NB4 (cell line): ENCODE data around the gene GPRIN3.

ENCODE experiments used
- DNase-seq: peaks from one replicate; pipeline ENCODE4 v3.0.0; 2010; ENCODE audit warnings: low read depth
- H3K4me3 ChIP-seq: one replicate; pipeline ENCODE4 v1.5.1; 2011; ENCODE audit warnings: mild to moderate bottlenecking, low read depth, low read length, moderate library complexity
- MYC ChIP-seq: IDR thresholded peaks from 2 replicates; pipeline ENCODE4 v1.6.1; 2011; ENCODE audit warnings: low read depth, low read length
- POLR2A ChIP-seq: IDR thresholded peaks from 2 replicates; pipeline ENCODE4 v1.6.1; 2011; ENCODE audit warnings: mild to moderate bottlenecking; ENCODE audit not compliant: insufficient read length; ENCODE audit errors: extremely low read depth
- TF ChIP-seq, protein P1 (sequence below): IDR thresholded peaks from one replicate; pipeline ENCODE4 v1.5.1; 2012; ENCODE audit warnings: low read depth, low read length
- TF ChIP-seq, protein P2 (sequence below): IDR thresholded peaks from 2 replicates; pipeline ENCODE4 v1.6.1; 2011; ENCODE audit warnings: low read depth, low read length

Gene GPRIN3

DNA sequence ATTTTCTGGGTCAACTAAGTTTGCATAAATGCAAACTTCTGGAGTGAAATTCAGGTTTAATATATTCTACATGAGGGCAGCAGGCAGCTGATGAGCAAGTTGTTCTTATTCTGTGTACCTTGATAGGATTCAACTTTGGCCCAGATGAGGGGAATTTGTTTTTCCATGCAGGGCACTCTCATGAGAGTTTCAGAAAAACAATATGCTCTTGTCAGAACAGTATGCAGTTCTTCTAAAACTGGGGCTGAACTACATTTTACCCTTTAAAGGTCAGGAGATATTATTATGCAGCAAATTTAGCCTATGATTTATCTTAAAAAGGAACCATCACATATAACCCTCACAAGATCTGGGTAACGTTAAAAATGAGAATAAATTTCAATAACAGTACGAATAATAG, 19.2 kb downstream of the GPRIN3 start:
- no peak overlapping the region for H3K4me3 ChIP-seq
- DNase-seq: no peak
- TF ChIP-seq, protein P1, sequence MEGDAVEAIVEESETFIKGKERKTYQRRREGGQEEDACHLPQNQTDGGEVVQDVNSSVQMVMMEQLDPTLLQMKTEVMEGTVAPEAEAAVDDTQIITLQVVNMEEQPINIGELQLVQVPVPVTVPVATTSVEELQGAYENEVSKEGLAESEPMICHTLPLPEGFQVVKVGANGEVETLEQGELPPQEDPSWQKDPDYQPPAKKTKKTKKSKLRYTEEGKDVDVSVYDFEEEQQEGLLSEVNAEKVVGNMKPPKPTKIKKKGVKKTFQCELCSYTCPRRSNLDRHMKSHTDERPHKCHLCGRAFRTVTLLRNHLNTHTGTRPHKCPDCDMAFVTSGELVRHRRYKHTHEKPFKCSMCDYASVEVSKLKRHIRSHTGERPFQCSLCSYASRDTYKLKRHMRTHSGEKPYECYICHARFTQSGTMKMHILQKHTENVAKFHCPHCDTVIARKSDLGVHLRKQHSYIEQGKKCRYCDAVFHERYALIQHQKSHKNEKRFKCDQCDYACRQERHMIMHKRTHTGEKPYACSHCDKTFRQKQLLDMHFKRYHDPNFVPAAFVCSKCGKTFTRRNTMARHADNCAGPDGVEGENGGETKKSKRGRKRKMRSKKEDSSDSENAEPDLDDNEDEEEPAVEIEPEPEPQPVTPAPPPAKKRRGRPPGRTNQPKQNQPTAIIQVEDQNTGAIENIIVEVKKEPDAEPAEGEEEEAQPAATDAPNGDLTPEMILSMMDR: no peak
- TF ChIP-seq POLR2A (no peak), MYC (no peak)
- TF ChIP-seq, protein P2, sequence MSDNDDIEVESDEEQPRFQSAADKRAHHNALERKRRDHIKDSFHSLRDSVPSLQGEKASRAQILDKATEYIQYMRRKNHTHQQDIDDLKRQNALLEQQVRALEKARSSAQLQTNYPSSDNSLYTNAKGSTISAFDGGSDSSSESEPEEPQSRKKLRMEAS: no peak

DNA sequence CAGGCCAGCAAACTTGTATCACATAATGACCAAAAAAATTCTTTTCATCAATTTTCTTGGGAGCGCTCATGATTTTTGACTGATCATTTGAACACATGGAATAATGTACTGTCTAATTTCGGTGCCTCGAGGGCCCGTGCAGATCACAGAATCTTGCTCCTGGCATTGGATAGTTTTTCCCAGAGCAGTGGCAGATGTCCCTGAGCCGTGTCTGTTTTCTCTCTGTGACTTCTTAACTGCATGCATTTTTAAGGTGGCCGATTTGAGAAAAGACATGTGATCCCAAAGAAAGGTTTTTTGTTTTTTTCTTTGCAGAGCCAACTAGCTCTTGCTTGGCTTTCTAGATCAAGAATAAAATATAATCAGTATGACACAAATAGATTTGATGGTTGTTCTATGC, 19.7 kb downstream of the GPRIN3 start:
- no peak for DNase-seq

DNA sequence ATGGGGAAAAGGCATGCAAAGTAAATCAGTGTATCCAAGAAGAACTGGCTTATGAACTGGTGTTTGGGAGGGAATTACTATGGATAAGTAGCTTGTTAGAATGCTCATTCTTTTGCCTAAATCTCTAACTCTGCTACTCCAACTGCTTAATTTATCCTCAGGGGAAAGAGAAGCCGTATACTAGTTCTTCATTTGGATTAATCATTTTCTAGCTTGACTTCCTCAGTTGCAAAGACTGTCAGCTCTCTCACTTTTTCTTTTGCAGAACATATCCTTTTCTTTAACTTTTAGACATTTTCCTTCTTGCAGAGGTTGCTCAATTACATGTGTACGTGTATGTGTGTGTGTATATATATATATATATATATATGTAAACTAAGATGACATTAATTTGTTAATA, 21.9 kb downstream of the GPRIN3 start:
- TF ChIP-seq, protein P2: no peak
- TF ChIP-seq MYC (no peak), POLR2A (no peak)
- TF ChIP-seq, protein P1: no peak
- DNase-seq: no peak
- no peak overlapping the region for H3K4me3 ChIP-seq

More for the DNA sequence above, 19.7 kb downstream of the GPRIN3 start:
- TF ChIP-seq, protein P2: no peak
- TF ChIP-seq, protein P1: no peak
- TF ChIP-seq MYC (no peak), POLR2A (no peak)
- H3K4me3 ChIP-seq: no peak overlapping the region

DNA sequence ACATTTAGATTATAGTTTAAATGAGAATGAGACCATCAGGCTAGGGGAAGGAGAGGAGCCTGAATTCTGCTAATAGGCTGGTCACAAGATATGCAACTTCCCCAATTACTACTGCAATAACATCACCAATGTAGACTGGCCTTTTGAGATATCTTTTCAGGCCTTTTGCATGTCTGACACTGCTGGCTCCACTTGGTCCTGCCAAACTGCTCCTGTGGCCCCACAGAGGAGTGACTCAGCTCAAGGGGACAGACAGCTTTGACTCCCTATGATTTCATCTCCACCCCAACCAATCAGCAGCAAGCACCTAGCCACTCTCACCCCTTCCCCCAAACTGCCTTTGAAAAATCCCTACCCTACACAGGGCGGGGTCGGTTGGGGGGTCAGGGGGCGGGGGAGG, 22.8 kb downstream of the GPRIN3 start:
- no peak for DNase-seq
- TF ChIP-seq POLR2A: no peak
- TF ChIP-seq, protein P1: no peak
- TF ChIP-seq MYC: no peak
- TF ChIP-seq, protein P2: no peak
- H3K4me3 ChIP-seq: no peak overlapping the region

DNA sequence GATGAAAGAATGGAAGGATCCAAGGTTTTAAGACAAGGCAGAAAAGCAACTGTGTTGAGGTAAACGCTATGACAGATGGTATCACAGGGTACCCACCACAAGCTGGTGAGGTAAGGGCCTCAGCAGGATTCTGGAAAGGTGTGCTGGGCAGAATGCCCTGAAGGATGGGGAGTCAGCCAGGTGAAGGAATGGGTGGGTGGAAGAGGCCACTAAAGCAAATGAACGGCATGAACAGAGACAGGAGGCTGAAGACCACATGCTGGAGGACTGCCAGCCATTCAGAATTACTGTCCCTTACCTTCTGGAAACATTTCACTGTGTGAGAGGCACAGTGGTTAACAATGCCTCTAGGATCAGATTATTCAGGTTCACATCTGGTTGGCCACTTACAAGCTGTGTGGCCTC, 23.6 kb downstream of the GPRIN3 start:
- no peak for DNase-seq

More for the DNA sequence above, 23.6 kb downstream of the GPRIN3 start:
- TF ChIP-seq POLR2A (no peak), MYC (no peak)
- TF ChIP-seq, protein P1: no peak
- TF ChIP-seq, protein P2: no peak
- H3K4me3 ChIP-seq: no peak overlapping the region
